BE2C (cell line): ENCODE measurements around the gene CLNK.

ENCODE experiments used
- DNase-seq: peaks from one replicate; pipeline ENCODE4 v3.0.0-alpha.2; 2020
- H3K27me3 ChIP-seq: fragments of 250-450 bp; sonication (Bioruptor Pico); 2 replicates; pipeline ENCODE4 v1.5.1; 2020; ENCODE audit warnings: mild to moderate bottlenecking
- H3K36me3 ChIP-seq: fragments of 250-450 bp; sonication (Bioruptor Pico); 2 replicates; pipeline ENCODE4 v1.5.1; 2020; ENCODE audit warnings: mild to moderate bottlenecking
- H3K4me1 ChIP-seq: fragments of 250-450 bp; sonication (Bioruptor Pico); 2 replicates; pipeline ENCODE4 v1.5.1; 2020
- H3K4me3 ChIP-seq: 2 replicates; pipeline ENCODE4 v1.5.1; 2011; ENCODE audit warnings: low read depth, low read length
- H3K9me3 ChIP-seq: fragments of 250-450 bp; sonication (Bioruptor Pico); 2 replicates; pipeline ENCODE4 v1.5.1; 2020
- TF ChIP-seq, protein P1 (sequence below): IDR thresholded peaks from 2 replicates; pipeline ENCODE4 v1.5.1; 2012; ENCODE audit warnings: mild to moderate bottlenecking, low read depth, low read length

Gene CLNK

GRCh38 chr4:10690185-10690907 lies 5.8 kb upstream of the CLNK start:
- TF ChIP-seq, protein P1, sequence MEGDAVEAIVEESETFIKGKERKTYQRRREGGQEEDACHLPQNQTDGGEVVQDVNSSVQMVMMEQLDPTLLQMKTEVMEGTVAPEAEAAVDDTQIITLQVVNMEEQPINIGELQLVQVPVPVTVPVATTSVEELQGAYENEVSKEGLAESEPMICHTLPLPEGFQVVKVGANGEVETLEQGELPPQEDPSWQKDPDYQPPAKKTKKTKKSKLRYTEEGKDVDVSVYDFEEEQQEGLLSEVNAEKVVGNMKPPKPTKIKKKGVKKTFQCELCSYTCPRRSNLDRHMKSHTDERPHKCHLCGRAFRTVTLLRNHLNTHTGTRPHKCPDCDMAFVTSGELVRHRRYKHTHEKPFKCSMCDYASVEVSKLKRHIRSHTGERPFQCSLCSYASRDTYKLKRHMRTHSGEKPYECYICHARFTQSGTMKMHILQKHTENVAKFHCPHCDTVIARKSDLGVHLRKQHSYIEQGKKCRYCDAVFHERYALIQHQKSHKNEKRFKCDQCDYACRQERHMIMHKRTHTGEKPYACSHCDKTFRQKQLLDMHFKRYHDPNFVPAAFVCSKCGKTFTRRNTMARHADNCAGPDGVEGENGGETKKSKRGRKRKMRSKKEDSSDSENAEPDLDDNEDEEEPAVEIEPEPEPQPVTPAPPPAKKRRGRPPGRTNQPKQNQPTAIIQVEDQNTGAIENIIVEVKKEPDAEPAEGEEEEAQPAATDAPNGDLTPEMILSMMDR, result no peak
- H3K4me1 ChIP-seq, result no peaks in the 10 kb centered on the region
- H3K4me3 ChIP-seq, result no peak overlapping the region
- H3K36me3 ChIP-seq, result no peaks in the 10 kb centered on the region
- no peaks in the 10 kb centered on the region for H3K9me3 ChIP-seq
- no peak for DNase-seq
- no peaks in the 10 kb centered on the region for H3K27me3 ChIP-seq

DNA sequence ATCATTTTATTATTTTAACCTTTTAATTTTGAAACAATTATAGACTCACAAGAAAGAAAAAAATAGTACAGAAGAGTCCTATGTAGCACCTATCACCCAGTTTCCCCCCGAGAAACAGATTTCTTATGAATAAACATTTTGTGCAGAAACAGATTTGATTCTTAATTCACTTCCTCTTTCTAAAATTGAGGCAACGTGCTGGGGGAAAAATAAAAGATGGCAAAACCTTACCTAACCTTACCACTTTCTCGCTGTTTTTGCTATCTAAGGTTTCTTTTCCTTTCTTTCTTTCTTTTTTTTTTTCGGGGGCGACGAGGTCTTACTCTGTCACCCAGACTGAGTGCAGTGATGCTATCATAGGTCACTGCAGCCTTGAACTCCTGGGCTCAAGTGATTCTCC lies 4.3 kb upstream of the CLNK start:
- Histone ChIP-seq H3K4me1 (no peaks in the 10 kb centered on the region), H3K9me3 (no peaks in the 10 kb centered on the region), H3K4me3 (no peak overlapping the region), H3K27me3 (no peaks in the 10 kb centered on the region), H3K36me3 (no peaks in the 10 kb centered on the region)
- TF ChIP-seq, protein P1, result no peak
- no peak for DNase-seq

DNA sequence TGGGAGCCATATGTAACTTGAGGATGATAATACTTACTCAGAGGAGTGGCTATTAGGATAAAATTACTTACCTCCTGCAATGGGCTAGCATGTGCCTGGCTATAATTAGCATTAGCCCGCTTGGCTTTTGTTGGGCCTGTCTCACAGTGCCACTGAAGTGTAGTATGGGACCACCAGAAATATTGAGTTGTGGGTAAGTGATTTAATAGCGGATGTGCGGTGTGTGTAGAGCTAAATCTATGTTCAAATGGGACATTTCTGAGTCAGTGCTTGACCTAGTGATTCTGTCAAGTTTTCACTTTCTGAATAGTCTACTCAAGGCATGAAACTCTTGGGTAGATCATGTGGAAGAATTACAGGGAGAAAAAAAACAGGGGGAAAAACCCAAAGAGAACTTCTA lies 3.5 kb upstream of the CLNK start:
- no peak for DNase-seq
- H3K9me3 ChIP-seq, result no peaks in the 10 kb centered on the region
- H3K27me3 ChIP-seq, result no peaks in the 10 kb centered on the region
- no peak overlapping the region for H3K4me3 ChIP-seq
- H3K4me1 ChIP-seq, result no peaks in the 10 kb centered on the region
- no peaks in the 10 kb centered on the region for H3K36me3 ChIP-seq
- TF ChIP-seq, protein P1, result no peak

- TF ChIP-seq, protein P1, result no peak
These were observed 3.0 kb upstream of the CLNK start for GRCh38 chr4:10687526-10687925.

DNA sequence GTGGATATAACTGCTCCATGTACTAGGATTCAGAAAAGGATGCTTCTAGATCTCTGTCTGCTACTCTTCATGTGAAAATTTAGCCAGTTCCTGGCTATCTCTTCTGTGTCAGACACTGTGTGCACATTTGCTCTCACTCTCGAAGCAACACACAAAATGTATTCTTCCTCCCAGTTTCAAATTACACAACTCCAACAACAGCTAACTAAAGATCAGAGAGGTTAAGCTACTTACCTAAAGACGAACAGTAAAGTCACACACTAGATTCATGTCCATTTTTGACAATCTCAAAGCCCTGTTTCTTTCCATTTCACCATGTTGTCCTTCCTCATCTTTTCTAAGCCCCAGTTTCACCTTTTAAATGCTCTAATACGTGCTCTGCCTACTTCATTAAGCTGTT lies 2.2 kb downstream of the CLNK start:
- no peak for DNase-seq
- Histone ChIP-seq H3K4me3 (no peak overlapping the region), H3K4me1 (no peaks in the 10 kb centered on the region), H3K36me3 (no peaks in the 10 kb centered on the region), H3K9me3 (no peaks in the 10 kb centered on the region), H3K27me3 (no peaks in the 10 kb centered on the region)
- TF ChIP-seq, protein P1, result no peak

More at GRCh38 chr4:10687526-10687925, 3.0 kb upstream of the CLNK start:
- H3K36me3 ChIP-seq, result no peaks in the 10 kb centered on the region
- no peak overlapping the region for H3K4me3 ChIP-seq
- H3K27me3 ChIP-seq, result no peaks in the 10 kb centered on the region
- H3K4me1 ChIP-seq, result no peaks in the 10 kb centered on the region
- no peaks in the 10 kb centered on the region for H3K9me3 ChIP-seq
- DNase-seq, result no peak

DNA sequence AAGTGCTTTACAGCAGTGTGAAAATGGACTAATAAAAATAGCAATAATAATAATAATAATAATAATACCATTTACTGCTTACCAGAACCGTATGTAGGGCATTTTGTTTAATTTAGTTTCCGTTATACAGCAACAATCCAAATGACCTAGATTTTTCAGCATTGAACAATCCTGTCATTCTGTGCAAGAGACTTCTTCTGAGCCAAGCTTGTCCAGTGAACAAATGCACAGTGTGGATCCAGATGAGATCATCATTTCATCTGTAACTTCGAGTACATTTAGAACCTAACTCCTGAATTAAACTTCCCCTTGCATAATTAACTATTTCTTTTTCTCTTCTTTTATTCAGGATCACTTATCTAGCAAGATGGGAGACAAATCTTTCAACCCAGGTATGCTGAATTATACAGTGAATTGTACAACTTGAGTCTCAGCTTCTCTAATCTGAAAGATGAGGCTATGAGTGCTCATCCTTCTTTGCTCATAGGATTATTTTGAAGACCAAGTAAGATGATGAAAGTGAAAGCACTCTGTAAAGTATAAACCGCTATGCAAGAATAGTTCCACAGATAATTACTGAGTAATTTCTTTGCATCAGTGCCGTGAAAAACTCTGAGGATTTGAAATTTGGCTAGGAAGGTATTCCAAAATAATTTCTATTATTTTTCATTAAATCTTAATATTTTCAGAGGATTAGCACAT lies 6.6 kb downstream of the CLNK start:
- Histone ChIP-seq H3K27me3 (no peaks in the 10 kb centered on the region), H3K4me3 (no peak overlapping the region), H3K9me3 (no peaks in the 10 kb centered on the region), H3K36me3 (no peaks in the 10 kb centered on the region), H3K4me1 (no peaks in the 10 kb centered on the region)
- no peak for DNase-seq
- TF ChIP-seq, protein P1, result no peak
